HepG2 (cell line): ENCODE measurements around the gene RDH12. TPM values are rescaled to one million over a fixed set of nuclear protein-coding genes. Genes with fewer than 3 reads are reported as not detected.

ENCODE experiments used
- BRCA1 ChIP-seq: sonication (generic); formaldehyde crosslinking; IDR thresholded peaks from 2 replicates; pipeline ENCODE4 v1.4.0; 2020; ENCODE audit warnings: missing genetic modification reagents
- FOSL1 ChIP-seq: sonication (generic); formaldehyde crosslinking; IDR thresholded peaks from 2 replicates; pipeline ENCODE4 v1.9.0; 2021; ENCODE audit warnings: missing genetic modification reagents, borderline replicate concordance
- MATR3 ChIP-seq: sonication (generic); formaldehyde crosslinking; IDR thresholded peaks from 2 replicates; pipeline ENCODE4 v1.4.0; 2020; ENCODE audit warnings: missing genetic modification reagents
- MED8 ChIP-seq: sonication (generic); formaldehyde crosslinking; IDR thresholded peaks from 2 replicates; pipeline ENCODE4 v1.8.1; 2023; ENCODE audit warnings: mild to moderate bottlenecking, missing genetic modification reagents; ENCODE audit not compliant: insufficient replicate concordance
- MTF1 ChIP-seq: sonication (generic); formaldehyde crosslinking; IDR thresholded peaks from 2 replicates; pipeline ENCODE4 v1.5.0; 2020; ENCODE audit warnings: missing genetic modification reagents
- NFE2 ChIP-seq: sonication (generic); formaldehyde crosslinking; IDR thresholded peaks from 2 replicates; pipeline ENCODE4 v1.4.0; 2020; ENCODE audit warnings: missing genetic modification reagents
- PPARG ChIP-seq: conservative IDR thresholded peaks from 2 replicates; pipeline ENCODE4 v1.6.1; 2016; ENCODE audit warnings: missing biosample characterization, missing genetic modification reagents
- REL ChIP-seq: sonication (generic); formaldehyde crosslinking; conservative IDR thresholded peaks from 2 replicates; pipeline ENCODE4 v1.8.0; 2022; ENCODE audit warnings: mild to moderate bottlenecking, missing genetic modification reagents, moderate library complexity
- SMYD3 ChIP-seq: sonication (generic); formaldehyde crosslinking; IDR thresholded peaks from 2 replicates; pipeline ENCODE4 v1.8.1; 2023; ENCODE audit warnings: mild to moderate bottlenecking, missing genetic modification reagents
- SRY ChIP-seq: sonication (generic); formaldehyde crosslinking; IDR thresholded peaks from 2 replicates; pipeline ENCODE4 v1.8.0; 2022; ENCODE audit warnings: mild to moderate bottlenecking, missing genetic modification reagents
- TAF1 ChIP-seq: sonication (generic); formaldehyde crosslinking; IDR thresholded peaks from 2 replicates; pipeline ENCODE4 v1.4.0; 2020; ENCODE audit warnings: missing genetic modification reagents
- TFE3 ChIP-seq: IDR thresholded peaks from 2 replicates; pipeline ENCODE4 v1.6.1; 2016
- TMF1 ChIP-seq: sonication (generic); formaldehyde crosslinking; IDR thresholded peaks from 2 replicates; pipeline ENCODE4 v1.8.1; 2022; ENCODE audit warnings: low read depth, missing genetic modification reagents
- TOPORS ChIP-seq: sonication (generic); formaldehyde crosslinking; IDR thresholded peaks from 2 replicates; pipeline ENCODE4 v1.8.0; 2023; ENCODE audit warnings: mild to moderate bottlenecking, missing genetic modification reagents
- ZBTB26 ChIP-seq: IDR thresholded peaks from 2 replicates; pipeline ENCODE4 v1.6.1; 2016; ENCODE audit warnings: missing compliant biosample characterization, missing genetic modification reagents, borderline replicate concordance
- ZFP41 ChIP-seq: sonication (generic); formaldehyde crosslinking; IDR thresholded peaks from 2 replicates; pipeline ENCODE4 v1.4.0; 2020; ENCODE audit warnings: mild to moderate bottlenecking, missing genetic modification reagents, borderline replicate concordance
- ZMYM3 ChIP-seq: sonication (generic); formaldehyde crosslinking; IDR thresholded peaks from 2 replicates; pipeline ENCODE4 v1.5.1; 2020; ENCODE audit warnings: mild to moderate bottlenecking, missing genetic modification reagents
- ZNF121 ChIP-seq: sonication (generic); formaldehyde crosslinking; IDR thresholded peaks from 2 replicates; pipeline ENCODE4 v1.5.0; 2020; ENCODE audit warnings: mild to moderate bottlenecking, missing genetic modification reagents
- ZNF18 ChIP-seq: sonication (generic); formaldehyde crosslinking; IDR thresholded peaks from 2 replicates; pipeline ENCODE4 v1.8.0; 2022; ENCODE audit warnings: mild to moderate bottlenecking, missing genetic modification reagents; ENCODE audit not compliant: insufficient replicate concordance
- ZNF367 ChIP-seq: sonication (generic); formaldehyde crosslinking; IDR thresholded peaks from 2 replicates; pipeline ENCODE4 v1.4.0; 2020; ENCODE audit warnings: missing genetic modification reagents, borderline replicate concordance
- ZSCAN31 ChIP-seq: sonication (generic); formaldehyde crosslinking; IDR thresholded peaks from 2 replicates; pipeline ENCODE4 v1.5.0; 2020; ENCODE audit warnings: low read depth, mild to moderate bottlenecking, missing genetic modification reagents
- polyA plus RNA-seq, 8 experiments: library from polyadenylated mRNA; depleted of rRNA in 3 of 8; stranded (reverse) in 7 of 8; unstranded in 1 of 8; fragments of >200 nt; fragmentation: Illumina TruSeq in 4 of 8; extraction: Trizol in 4 of 8; gene quantifications; 2 replicates each; pipeline versions ENCODE4 v1.2.1 to v1.2.3, GENCODE V29; 2011 to 2016; ENCODE audit warnings: low read depth in 4 of 8, missing spikeins in 1 of 8, mixed read lengths in 1 of 8; ENCODE audit not compliant: insufficient read depth in 1 of 8
- total RNA-seq, 5 experiments: library from RNA; depleted of rRNA; stranded (reverse); fragments of >200 nt; fragmentation: Illumina TruSeq; extraction: Trizol; gene quantifications; 2 replicates each; pipeline ENCODE4 v1.2.3, GENCODE V29; 2016; ENCODE audit warnings: low read depth in 1 of 5
- TF ChIP-seq, protein P1 (sequence below): sonication (generic); formaldehyde crosslinking; IDR thresholded peaks from 2 replicates; pipeline ENCODE4 v1.4.0; 2020; ENCODE audit warnings: missing genetic modification reagents, borderline replicate concordance

Gene RDH12
- total and polyA plus RNA-seq, 2 of the 13 experiments (the other 11 are each of a cell fraction or from before 2014, with no cell fraction given) = 1.6 to 2.1 TPM

DNA sequence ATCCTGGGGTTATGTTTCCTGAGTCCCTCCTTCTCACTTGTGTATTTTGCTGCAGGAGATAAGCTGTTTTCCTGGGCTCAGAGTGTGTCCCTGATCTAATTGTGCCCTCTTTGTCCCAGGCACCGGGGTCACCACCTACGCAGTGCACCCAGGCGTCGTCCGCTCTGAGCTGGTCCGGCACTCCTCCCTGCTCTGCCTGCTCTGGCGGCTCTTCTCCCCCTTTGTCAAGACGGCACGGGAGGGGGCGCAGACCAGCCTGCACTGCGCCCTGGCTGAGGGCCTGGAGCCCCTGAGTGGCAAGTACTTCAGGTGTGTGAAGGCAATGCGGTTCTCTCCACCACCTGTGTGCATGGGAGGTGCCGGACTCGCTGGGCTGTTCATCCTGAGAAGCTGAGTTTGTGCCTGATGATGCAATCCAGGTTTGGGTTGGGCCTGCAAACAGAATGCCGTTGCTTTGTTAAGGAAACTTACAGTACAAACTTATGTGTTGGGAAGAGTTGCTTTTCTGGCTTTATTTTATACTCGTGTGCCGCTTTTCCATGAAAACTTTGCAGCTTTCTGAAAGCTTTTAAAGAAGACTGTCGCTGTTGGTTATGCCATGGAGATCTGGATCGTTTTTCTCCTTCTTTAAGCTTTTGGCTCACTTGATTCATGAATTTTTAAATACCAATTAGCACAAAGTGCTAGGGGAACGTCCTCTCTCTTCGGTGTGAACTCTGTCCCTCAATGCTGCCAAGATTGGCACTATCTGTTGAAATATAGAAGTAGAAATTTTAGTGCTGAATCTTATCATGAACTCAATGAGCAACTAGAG is 27.6 kb downstream of the RDH12 start (continued):
- TF ChIP-seq TMF1 (CRISPR knock-in tag) (no peak), TOPORS (CRISPR knock-in tag) (0 out of 2 replicates have a peak, but pooled peaks have one; percentile 54), FOSL1 (CRISPR knock-in tag) (no peak), TFE3 (CRISPR knock-in tag) (no peak), MED8 (CRISPR knock-in tag) (no peak), ZNF367 (no peak), ZNF18 (CRISPR knock-in tag) (peak; percentile 61), TAF1 (CRISPR knock-in tag) (peak; percentile 47; the same call in 1 of the 2 replicates), MATR3 (CRISPR knock-in tag) (no peak), ZNF121 (peak; percentile 61; the same call in 1 of the 2 replicates), SMYD3 (CRISPR knock-in tag) (no peak), REL (no peak), ZFP41 (CRISPR knock-in tag) (no peak), PPARG (CRISPR knock-in tag) (0 out of 2 replicates have a peak, but pooled peaks have one; percentile 9), BRCA1 (no peak), NFE2 (CRISPR knock-in tag) (no peak), ZBTB26 (CRISPR knock-in tag) (0 out of 2 replicates have a peak, but pooled peaks have one; percentile 39), SRY (CRISPR knock-in tag) (0 out of 2 replicates have a peak, but pooled peaks have one; percentile 63), ZMYM3 (CRISPR knock-in tag) (peak; percentile 83; the same call in 1 of the 2 replicates), MTF1 (CRISPR knock-in tag) (no peak), ZSCAN31 (CRISPR knock-in tag) (peak; percentile 36; the same call in 1 of the 2 replicates)
- TF ChIP-seq, protein P1, sequence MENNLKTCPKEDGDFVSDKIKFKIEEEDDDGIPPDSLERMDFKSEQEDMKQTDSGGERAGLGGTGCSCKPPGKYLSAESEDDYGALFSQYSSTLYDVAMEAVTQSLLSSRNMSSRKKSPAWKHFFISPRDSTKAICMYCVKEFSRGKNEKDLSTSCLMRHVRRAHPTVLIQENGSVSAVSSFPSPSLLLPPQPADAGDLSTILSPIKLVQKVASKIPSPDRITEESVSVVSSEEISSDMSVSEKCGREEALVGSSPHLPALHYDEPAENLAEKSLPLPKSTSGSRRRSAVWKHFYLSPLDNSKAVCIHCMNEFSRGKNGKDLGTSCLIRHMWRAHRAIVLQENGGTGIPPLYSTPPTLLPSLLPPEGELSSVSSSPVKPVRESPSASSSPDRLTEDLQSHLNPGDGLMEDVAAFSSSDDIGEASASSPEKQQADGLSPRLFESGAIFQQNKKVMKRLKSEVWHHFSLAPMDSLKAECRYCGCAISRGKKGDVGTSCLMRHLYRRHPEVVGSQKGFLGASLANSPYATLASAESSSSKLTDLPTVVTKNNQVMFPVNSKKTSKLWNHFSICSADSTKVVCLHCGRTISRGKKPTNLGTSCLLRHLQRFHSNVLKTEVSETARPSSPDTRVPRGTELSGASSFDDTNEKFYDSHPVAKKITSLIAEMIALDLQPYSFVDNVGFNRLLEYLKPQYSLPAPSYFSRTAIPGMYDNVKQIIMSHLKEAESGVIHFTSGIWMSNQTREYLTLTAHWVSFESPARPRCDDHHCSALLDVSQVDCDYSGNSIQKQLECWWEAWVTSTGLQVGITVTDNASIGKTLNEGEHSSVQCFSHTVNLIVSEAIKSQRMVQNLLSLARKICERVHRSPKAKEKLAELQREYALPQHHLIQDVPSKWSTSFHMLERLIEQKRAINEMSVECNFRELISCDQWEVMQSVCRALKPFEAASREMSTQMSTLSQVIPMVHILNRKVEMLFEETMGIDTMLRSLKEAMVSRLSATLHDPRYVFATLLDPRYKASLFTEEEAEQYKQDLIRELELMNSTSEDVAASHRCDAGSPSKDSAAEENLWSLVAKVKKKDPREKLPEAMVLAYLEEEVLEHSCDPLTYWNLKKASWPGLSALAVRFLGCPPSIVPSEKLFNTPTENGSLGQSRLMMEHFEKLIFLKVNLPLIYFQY = peak; percentile 89; the same call in 1 of the 2 replicates
